Left renal pelvis (tissue), 4 donors: ENCODE results near the gene UQCR11. TPM values are rescaled to one million over a fixed set of nuclear protein-coding genes. Genes with fewer than 3 reads are reported as not detected.
A peak's percentile ranks its signal among the peaks of the same experiment; 100 is the strongest.

Experiments
- DNase-seq, 4 donors: peaks; one replicate each; pipeline ENCODE4 v3.0.0-alpha.2; 2013; ENCODE audit warnings: low read depth in 4 of 4, low spot score in 3 of 4
- polyA plus RNA-seq, 4 donors: library from polyadenylated mRNA; unstranded; fragments of 120-200 nt; gene quantifications; one replicate each; pipeline ENCODE4 v1.2.1, GENCODE V29; 2013; ENCODE audit not compliant: insufficient read length in 4 of 4

UQCR11 gene
- polyA plus RNA-seq, 4 donors = 86.3 to 159 (median 107) TPM

DNA sequence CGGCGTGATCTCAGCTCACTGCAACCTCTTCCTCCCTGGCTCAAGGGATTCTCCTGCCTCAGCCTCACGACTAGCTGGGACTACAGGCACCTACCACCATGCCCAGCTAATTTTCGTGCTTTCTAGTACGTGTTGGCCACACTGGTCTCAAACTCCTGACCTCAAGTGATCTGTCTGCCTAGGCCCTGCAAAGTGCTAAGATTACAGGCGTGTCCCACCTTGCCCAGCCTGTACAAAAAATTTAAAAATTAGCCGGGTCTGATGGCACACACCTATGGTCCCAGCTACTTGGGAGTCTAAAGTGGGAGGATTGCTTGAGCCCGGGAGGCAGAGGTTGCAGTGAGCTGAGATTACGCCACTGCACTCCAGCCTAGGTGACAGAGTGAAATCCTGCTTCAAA lies 32.5 kb downstream of the UQCR11 start:
- DNase-seq = no peak

DNA sequence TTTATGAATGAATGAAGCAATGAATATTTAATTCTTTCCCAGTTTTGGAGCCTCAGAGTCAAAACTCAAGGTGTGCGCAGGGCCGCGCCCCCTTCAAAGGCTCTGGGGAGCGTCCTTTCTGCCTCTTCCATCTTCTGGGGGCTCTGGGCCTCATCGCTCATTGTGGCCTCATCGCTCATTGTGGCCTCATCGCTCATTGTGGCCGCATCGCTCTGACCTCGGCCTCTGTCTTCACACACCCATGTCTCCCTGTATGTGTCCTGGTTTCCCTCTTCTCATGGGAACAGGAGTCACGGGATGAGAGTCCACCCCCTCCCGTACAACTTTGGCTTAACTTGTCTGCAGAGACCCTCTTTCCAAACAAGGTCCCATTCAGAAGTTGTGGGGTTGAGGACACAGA lies 33.9 kb downstream of the UQCR11 start:
- DNase-seq = no peak

DNA sequence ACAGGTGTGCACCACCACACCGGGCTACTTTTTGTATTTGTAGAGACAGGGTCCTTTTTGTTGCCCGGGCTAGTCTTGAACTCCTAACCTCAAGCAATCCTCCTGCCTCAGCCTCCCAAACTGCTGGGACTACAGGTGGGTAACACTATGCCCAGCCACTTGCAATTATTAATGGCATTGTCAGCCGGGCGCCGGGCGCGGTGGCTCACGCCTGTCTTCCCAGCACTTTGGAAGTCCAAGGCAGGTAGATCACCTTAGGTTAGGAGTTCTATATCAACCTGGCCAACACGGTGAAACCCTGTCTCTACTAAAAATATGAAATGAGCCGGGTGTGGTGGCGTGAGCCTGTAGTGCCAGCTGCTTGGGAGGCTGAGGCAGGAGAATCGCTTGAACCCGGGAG lies 34.4 kb downstream of the UQCR11 start:
- no peak for DNase-seq

DNA sequence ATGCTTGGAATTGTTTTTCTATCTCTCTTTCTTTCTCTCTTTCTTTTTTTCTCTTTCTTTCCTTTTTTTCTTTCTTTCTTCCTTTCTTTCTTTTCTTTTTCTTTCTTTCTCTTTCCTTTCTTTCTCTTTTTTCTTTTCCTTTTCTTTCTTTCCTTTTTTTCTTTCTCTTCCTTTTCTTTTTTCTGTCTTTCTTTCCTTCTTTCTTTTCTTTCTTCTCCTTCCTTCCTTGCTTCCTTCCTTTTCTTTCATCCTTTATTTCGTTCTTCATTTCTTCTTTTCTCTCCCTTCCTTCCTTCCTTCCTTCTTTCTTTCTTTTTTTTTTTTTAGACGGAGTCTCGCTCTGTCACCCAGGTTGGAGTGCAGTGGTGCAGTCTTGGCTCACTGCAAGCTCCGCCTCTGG lies 35.3 kb downstream of the UQCR11 start:
- no peak for DNase-seq

DNA sequence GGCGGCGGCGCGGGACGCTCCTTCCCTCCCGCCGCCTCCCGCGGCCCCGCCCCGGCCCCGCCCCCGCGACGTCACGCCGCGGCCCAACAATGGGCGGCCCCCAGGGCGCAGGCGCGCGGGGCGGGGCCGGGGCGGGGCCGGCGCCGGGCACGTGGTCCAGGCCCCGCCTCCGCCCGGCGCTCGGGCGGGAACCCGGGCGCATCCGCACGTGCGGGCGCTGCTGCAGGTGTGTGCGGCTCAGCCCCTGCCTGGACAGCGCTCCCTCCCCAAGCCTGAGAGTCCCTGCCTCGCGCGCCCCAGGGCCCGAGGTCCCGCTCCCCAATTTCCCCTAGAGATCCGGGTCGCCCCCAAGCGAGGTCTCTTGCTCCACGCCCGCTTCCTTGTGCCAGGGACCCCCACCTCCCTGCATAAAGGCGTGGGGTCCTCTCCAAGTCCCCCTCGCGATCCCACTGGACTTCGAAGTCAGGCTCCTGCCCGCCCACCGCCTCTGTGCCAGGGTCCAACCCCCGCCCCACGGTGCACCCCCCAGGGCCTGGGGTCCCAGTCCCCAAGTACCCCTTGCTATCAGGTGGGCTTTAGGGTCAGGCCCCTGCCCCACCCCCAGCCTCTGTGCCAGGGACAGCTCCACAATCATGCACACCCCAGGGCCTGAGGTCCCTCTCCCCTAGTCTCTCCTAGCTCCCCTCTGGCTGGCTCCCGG lies 36.8 kb downstream of the UQCR11 start, which contains the start of gene MEX3D:
Gene MEX3D (minus strand): TSS at position 6 of the 700 bp plus-strand sequence. CDS start 267 bp downstream, outside the sequence.
- peak in 2 of 4 donors; percentile 54 to 67 for DNase-seq

DNA sequence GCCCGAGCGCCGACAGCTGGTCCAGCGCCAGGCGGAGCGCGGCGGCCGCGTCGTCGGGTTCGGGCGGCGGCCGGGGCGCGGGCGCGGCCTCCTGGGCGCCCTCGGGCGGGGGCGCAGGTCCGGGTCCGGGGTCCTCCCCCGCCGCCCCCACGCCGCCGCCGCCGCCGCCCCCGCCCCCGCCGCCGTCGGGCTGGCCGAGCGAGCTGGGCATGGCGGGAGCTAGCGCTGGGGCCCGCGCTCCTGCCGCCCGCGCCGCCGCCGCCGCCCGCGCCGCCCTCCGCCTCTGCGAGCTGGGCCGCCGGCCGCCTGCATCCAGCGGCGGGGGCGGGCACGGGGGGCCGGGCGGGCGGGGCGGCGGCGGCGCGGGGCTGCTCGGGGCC lies 37.4 kb downstream of the UQCR11 start:
- no peak for DNase-seq

DNA sequence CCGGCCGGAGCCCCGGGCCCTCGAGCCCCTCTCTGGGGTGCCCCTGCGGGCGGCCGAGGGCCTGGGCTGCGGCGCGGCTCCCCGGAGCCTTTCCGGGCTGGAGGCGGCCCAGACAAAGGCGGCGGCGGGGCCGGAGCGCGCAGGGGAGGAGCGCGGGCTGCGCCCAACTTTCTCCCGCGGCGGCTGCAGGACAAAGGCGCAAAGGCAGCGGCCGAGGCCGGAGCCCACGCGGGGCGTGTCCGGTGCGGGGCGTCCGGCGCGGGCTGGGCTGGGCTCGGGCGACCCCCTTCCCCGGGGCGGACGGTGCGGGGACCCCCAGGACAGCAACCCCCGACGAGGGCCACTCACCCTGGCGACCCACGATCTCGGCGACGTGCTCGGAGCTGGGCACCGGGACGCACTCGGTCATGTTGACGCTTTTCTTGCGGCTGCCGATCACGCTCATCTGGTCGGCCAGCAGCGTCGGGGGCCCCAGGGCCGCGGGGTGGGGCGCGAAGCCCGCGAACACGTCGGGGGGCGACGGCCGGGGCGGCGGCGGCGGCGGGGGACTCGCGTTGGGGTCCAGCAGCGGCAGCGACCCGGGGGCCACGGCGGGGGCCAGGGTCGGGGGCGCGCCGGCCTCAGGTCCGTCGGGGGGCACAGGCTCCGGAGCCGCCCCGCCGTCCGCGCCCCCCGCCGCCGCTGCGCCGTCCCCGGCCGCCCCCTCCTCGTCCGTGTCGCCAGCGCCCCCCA lies 38.0 kb downstream of the UQCR11 start:
- DNase-seq = no peak

DNA sequence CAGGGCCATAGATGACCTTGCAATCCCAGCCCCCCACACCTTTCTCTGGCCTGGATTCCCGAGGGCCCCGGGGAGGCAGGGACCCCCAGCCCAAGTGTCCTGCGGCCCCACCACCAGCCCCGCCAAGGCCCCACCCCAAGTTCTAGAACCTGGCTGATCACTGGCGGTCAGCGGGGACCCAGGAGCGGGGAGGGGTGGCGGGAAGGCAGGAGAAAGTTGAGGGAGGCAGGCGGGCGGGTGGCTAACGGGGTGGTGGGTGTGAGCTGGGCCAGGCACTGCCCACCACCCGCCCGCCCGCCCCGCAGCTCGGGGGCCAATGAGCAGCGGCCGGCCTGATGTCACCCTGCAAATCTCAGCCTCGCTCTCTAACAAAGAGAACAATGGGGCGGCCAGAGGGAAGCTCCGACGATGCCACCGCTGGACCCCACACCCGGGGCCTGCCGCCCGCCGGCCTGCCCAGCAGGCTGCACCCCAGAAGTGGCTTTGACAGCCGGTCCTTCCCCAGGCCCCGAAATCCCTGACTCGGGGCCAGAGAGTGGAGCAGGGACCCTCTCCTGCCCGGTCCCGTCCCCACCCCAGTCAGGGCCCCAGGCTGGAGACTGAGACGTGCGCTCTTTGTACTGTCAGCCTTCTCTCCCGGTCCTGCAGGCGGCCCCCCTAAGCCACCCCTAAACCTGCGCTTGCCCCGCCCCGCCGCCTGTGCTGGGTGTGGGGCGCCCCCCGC lies 38.7 kb downstream of the UQCR11 start:
- peak; percentile 62 to 74 (median 66) for DNase-seq

DNA sequence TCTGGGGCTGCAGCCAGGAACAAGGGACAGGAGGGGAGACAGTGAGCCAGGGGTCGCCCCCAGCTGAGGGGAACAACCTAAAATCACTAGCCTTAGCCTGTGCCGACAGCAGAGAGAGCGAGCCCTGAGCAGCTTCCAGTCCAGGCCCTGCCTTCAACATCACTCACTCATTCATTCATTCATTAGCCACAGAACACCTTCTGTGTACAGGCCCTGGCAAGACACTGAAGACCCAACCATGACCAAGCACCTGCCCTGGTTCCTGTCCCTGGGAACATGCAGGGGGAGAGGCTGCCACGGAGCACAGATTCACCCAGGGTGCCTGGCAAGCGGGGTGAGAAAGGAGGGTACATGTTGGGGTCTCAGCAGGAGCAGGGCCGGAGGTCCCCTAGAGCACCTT lies 42.0 kb downstream of the UQCR11 start:
- no peak for DNase-seq

DNA sequence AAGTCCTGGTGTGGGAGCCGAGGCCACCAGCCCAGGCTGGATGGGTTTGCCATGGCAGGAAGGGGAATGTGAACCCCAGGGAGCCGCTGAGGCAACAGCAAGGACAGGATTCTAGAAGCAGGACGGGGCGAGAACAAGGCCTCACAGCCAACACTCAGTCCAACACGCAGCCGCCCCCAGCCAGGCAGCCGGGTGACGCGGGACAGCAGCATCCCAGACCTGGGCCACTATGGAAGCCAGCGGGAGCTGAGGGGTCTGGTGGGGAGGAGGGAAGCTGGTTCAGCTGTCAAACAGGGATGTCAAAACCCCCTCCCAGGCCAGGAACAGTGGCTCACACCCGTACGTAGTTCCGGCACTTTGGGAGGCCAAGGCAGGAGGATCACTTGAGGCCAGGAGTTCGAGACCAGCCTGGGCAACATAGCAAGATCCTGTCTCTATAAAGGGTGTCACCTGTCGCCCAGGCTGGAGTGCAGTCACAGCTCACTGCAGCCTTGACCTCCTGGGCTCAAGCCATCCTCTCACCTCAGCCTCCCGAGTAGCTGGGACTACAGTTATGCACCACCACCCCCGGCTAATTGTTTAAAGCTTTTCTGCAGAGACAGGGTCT lies 43.9 kb downstream of the UQCR11 start:
- DNase-seq = no peak

DNA sequence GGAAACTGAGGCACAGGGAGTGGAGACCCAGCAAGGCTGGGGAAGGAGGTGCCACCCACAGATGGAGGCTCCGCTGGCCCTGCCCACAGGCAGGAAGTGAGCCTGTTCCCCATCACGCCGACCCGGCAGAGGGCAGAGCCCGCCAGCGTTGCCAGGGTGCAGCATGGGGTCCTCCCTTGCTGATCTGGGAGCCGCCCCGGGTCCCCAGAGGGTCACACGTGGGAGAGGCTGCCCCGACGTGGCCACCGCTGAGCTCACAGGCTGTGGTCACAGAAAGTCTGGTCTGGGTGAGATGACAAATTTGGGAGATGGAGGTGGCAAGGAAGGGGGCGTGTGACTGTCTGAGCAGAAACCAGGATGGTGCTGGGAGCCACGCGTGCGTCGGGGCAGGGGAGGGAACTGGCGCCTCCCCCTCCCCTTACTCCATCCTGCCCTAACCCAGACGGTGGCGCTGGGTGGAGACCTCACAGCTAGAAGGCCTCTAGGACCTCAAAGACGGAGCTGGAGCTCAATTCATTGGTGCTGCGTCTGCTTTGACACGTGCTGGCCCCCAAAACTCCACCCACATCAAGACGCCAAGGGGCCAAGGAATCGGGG lies 44.9 kb downstream of the UQCR11 start:
- DNase-seq = no peak

DNA sequence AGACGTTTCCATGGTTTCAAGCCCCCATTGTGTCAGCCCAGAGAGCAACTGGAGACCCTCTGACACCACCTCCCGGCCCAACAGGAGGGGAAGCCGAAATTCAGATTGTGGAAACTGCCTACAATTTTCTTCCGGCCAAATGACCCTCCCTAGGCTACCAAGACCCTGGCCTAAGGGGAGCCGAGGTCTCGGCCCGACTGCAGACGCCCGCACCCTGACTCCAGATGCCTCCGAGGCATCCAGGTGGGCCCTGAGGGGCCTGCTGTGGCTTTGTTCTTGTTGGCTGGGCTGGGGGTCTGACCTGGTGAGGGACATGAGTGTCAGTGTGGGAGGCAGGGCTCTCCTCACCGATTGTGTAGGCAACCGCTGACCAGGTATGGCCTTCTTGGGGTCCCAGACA lies 46.7 kb downstream of the UQCR11 start:
- DNase-seq = no peak

DNA sequence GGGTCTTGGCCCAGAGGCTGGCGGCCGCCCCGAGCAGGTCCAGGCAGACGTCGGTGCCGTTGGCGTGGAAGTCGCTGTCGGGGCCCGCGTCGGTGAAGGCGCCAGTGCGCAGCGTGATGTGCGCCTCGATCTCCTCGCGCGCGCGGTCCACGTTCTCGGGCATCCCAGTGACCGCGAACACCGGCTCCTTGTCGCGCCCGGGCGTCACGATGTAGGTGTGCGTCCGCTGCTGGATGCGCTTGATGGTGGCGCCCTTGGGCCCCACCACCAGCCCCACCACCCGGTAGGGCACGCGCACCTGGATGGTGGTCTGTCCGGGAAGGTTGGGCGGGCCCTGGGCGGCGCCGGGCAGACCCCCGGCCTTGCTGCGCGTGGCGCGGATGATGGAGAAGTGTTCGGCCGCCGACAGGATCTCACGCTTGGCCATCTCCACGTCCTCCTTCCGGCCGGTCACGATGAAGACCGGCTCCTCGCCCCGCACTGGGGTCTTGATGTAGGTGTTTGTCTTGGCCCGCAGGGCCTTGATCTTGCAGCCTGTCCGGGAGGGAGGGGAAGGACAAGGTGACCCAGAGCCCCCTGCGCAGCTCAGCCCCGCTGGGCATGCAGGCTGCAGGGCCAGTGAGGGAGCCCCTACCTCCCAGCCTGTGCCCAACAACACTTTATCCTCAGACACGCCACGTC lies 48.7 kb downstream of the UQCR11 start:
- no peak for DNase-seq

DNA sequence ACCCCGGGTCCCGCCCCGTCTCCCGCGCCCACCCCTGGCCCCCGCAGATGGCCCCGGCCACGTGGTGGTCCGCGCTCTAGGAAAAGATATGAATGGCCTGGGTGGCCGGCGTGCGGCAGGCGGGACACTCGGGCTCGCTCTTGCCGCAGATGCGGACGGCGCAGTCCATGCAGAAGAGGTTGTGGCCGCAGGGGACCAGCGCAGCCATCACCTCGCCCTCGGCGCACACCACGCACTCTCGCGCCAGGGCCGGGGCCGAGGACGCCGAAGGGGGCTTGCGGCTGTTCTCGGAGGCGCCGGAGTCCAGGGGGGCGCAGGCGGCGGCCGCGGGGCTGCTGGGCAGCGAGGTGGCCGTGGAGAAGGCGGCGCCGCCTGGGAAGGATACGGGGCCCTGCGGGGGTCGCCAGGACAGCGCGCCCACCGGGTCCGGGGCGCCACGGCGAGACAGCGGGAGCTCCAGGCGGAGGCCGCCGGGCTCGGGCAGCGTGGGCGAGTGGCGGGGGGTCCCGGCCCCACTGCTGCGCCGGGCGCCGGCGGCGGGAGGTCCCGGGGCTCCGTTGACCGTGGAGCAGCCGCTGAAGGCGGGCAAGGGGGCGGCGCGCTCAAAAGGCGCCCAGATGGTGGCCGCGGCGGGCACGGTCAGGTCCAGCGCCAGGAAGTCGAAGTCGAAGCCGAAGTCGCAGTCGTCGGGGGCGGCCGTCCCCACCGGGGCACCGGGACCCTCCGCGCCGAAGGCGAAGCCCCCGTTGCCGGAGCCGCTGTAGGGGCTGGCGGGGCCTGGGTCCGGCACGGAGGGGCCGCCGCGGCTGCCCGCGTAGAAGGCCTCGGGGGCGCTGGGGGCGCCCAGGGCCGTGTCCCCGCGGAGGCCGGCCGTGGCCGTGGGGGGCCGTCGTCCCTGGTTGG lies 49.5 kb downstream of the UQCR11 start:
- no peak for DNase-seq

DNA sequence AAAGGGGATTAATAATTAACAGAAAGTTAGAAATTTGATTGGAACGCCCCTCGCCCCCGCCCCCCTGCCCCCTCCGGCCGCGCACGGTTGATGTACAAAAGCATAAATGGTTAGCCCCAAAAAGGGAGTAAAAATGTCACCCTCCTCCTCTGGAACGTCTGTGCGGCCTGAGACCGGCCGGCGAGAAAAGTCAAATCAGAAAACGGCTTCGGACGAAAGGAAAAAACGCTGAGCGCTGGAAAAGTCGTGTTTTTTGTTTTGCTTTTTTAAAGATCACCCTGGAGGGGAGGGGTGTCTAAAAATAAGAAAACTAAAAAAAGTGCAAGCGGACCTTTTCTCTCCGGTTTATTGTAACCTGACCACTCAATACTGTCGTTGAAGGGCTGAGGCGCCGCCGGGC lies 50.3 kb downstream of the UQCR11 start:
- no peak for DNase-seq

DNA sequence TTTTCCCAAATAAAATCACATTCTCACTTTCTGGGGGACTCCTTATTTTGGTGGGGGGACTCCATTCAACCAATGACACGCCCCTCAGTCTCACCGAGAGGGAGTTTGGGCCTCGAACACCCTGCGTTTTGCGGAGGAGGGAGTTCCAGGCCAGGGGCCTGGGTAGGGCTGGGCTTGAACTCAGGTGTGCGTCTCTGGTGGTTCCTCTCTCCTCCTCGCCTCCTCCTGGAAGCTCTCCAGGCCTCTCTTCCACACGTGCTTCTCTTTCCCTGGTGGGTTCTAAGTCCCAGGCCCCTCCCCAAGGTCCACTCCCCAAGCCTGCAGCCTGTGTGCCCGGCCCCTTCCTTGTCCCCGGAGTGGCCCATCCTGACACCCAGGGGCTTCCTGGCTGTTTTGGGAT lies 51.8 kb downstream of the UQCR11 start:
- DNase-seq = no peak

DNA sequence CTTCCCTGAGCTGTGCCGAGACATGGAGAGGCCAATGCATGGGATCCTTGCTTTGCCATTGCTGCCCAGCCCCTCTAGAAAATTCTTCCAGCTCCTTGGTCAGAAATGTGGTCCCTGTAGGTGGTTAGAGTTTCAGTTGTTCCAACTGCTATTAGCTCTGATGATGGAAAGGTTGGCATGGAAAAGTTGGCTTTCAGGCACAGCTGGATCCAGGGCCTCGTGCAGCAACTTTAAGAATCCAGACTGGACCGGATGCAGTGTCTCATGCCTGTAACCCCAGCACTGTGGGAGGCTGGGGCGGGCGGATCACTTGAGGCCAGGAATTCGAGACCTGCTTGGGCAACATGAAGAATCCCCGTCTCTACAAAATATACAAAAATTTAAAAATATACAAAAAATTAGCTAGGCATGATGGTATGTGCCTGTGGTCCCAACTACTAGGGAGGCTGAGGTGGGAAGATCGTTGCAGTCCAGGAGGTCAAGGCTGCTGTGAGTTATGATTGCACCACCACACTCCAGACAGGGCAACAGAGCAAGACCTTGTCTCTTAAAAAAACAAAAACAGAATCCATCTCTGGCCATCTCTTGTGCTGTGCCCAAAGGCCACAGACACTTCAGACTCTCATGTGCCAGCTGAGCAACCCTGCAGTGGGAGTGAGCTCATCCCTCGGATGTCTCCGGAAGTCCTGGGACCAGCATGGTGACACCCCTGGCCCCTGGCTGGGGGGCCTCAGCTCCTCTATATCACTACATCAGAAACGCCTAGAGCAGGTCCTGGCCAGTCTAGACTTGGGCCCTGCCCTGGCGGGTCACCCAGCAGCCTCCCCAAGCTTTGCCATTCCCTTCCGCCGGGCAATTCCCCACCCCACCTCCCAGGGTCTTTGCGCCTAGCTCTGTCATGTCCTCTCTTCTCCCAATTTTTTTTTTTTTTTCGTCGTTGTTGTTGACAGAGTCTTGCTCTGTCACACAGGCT lies 53.9 kb downstream of the UQCR11 start:
- no peak for DNase-seq

DNA sequence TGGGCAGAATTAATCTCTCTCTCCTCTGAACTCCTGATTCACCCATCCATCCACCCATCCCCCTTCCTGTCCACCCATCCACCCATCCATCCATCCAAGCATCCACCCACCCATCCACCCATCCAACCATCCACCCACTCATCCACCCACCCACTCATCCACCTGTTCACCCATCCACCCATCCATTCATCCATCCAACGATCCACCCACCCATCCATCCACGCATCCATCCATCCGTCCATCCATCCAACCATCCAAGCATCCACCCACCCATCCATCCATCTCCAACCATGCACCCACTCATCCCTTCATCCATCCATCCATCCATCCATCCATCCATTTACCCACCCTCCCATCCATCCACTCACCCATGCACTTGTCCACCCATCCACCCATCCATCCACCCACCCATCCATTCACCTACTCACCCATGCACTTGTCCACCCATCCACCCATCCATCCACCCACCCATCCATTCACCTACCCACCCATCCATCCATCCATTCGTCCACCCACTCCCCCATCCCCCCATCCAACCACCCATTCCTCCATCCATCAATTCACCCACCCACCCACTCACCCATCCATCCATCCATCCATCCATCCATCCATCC lies 55.8 kb downstream of the UQCR11 start:
- DNase-seq = no peak
